Epithelial cell of esophagus (primary cell): ENCODE measurements around the gene SDSL.
A peak's percentile ranks its signal among the peaks of the same experiment; 100 is the strongest.

Source experiments
- DNase-seq: peaks from one replicate; pipeline ENCODE4 v3.0.0; 2010; ENCODE audit warnings: low read depth
- H3K4me3 ChIP-seq: 2 replicates; pipeline ENCODE4 v1.5.1; 2011; ENCODE audit warnings: mild to moderate bottlenecking, low read length, control low read depth
- TF ChIP-seq, protein P1 (sequence below): IDR thresholded peaks from 2 replicates; pipeline ENCODE4 v1.5.1; 2011; ENCODE audit warnings: low read depth, mild to moderate bottlenecking, low read length, control low read depth, inconsistent platforms; ENCODE audit not compliant: insufficient read depth; ENCODE audit errors: missing control alignments

SDSL gene

DNA sequence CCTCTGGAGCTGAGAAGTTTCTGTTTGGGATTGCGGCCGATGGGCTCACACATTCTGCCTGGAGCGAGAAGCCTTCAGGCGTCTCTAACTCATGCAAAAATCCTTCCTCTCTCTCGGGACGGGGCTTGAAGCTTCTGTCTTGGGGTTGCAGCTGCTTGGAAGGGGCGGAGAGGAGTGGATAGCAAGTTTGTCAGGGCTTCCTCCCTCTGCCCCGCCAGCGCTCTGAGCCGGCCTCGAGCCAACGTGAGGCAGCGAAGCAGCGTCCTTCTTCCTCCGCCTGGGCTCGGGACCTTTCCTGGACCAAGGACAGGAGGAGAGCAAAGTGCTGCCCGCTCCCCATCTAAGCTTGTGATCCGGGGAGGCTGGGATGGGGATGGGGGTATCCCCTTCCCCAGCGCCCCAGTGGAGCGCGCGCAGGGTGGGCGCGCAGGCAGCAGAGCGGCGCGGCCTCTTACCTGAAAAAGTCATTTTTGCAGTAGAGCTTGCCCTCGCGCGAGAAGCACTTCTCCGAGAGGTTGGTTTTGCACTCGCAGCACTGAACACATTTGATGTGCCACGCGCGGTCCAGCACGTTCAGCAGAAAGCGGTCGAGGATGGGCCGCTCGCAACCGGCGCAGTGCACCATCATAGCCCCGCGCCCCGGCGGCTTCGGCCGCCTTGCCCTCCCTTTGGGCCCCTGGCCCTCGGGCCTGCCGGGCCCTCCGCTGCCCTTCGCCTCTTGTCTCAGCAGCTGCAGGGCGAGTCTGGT lies 48.9 kb downstream of the SDSL start:
- no peak for DNase-seq
- no peak overlapping the region for H3K4me3 ChIP-seq
- TF ChIP-seq, protein P1, sequence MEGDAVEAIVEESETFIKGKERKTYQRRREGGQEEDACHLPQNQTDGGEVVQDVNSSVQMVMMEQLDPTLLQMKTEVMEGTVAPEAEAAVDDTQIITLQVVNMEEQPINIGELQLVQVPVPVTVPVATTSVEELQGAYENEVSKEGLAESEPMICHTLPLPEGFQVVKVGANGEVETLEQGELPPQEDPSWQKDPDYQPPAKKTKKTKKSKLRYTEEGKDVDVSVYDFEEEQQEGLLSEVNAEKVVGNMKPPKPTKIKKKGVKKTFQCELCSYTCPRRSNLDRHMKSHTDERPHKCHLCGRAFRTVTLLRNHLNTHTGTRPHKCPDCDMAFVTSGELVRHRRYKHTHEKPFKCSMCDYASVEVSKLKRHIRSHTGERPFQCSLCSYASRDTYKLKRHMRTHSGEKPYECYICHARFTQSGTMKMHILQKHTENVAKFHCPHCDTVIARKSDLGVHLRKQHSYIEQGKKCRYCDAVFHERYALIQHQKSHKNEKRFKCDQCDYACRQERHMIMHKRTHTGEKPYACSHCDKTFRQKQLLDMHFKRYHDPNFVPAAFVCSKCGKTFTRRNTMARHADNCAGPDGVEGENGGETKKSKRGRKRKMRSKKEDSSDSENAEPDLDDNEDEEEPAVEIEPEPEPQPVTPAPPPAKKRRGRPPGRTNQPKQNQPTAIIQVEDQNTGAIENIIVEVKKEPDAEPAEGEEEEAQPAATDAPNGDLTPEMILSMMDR: no peak

- DNase-seq: peak; percentile 33
- no peak within 1 kb of the TSS for H3K4me3 ChIP-seq
- TF ChIP-seq, protein P1: no peak
Observed at GRCh38 chr12:113471619-113472171, 49.5 kb downstream of the SDSL start, which contains the start of gene LHX5. Gene LHX5, minus strand, starts transcription at chr12:113471871. Its CDS starts 373 bp downstream, at chr12:113471498.

GRCh38 chr12:113472191-113473121 lies 50.3 kb downstream of the SDSL start:
- H3K4me3 ChIP-seq: no peak overlapping the region
- DNase-seq: no peak
- TF ChIP-seq, protein P1: no peak

GRCh38 chr12:113473400-113473799 lies 51.2 kb downstream of the SDSL start:
- TF ChIP-seq, protein P1: no peak
- no peak overlapping the region for H3K4me3 ChIP-seq
- no peak for DNase-seq

DNA sequence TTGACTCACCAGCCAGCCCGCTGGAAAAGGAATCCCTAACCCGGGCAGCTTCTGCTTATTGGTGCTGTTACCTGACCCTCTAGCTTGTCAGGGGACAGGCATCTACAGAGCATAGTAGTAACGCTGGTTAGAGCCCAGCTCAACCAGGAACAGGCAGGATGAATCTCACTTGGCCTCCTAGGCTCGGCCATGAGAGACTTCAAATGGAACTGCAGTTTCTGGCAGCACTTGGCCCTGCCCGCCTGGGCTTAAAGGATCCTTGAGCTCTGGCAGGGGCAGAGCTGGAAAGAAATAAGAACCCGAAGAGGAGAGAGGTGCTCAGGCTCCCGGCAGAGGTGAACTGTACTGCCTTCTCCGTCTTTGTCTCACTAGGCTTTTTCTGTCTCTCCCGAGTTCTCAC lies 51.8 kb downstream of the SDSL start:
- no peak for DNase-seq
- H3K4me3 ChIP-seq: no peak overlapping the region
- TF ChIP-seq, protein P1: no peak

DNA sequence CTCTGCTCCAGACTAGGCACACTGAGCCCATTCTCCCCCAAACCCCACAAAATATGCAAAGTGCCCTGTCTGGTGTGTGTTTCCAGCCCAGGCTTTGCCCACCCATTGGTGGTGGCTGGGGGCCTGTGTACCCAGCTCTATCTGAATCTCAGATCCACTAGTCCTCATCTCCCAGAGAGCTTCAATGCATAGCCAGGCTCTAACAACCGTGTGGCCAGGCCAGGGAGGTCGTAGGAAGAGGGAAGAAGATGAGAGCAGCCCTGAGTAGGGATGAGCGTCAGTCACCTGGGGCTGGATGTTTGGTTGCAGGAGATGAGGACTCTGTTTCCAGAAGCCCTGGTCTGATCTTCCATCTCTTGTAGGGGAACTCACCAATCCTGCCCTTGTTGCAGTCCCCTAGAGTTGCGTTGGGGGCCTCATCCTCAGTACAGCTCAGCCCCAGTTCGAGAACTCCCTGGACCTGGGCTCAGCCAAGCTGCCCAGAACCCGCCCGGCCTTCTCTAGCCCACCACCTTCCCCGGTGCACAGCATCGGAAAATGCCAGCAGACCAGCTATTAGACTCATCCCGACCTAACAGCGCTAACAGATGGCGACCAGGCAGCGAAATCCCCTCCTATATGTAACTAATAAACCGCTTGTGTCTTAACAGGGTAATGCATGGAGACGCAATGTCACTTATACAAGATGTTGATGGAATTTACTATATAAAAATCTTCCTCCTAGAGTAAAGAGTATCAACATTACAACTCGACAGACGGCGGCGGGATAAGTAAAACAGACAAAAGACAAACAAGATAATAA lies 52.7 kb downstream of the SDSL start:
- no peak overlapping the region for H3K4me3 ChIP-seq
- no peak for DNase-seq
- TF ChIP-seq, protein P1: no peak
